Dedifferentiated amniotic fluid mesenchymal stem cell (primary cell): Measurements from ENCODE around the gene AOC2.
"Not testable (repeated sequence)": the region's sequence is repeated elsewhere in the genome, so short reads cannot be mapped to it uniquely, and the experiment has no call there.

Source experiments
- DNase-seq: peaks from one replicate; pipeline ENCODE4 v3.0.0-alpha.2; 2016; ENCODE audit errors: extremely low spot score

AOC2 gene

DNA sequence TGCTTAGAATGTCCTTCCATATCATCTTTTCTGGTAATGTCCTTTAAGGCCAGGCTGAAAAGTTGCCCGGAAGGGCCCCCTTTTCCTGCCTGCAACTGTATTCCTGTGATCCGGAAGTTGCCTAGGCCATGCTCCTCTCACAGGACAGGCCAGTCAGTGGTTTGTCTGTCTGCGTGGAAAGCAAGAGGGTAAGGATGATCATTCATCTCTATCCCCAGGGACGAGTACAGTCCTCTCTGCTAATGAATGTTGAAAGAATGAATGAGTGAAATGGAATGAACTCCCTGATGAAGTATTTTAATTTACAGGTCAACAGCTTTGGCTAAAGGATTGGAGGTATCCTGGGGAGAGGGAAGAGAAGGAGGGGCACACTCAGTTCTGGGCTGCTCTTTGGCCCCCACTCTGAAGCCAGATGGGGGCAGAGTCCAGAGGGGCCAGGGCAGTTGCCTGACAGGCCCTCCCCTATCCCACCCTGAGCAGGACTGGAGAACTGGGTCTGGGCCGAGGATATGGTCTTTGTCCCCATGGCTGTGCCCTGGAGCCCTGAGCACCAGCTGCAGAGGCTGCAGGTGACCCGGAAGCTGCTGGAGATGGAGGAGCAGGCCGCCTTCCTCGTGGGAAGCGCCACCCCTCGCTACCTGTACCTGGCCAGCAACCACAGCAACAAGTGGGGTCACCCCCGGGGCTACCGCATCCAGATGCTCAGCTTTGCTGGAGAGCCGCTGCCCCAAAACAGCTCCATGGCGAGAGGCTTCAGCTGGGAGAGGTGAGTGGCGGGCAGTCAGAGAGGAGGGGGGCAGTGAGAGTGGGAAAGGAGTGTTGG lies 9.8 kb downstream of the AOC2 start:
- DNase-seq = no peak

GRCh38 chr17:42855048-42855596 lies 10.7 kb downstream of the AOC2 start:
- DNase-seq = no peak

- DNase-seq = not testable (repeated sequence)
Observed at GRCh38 chr17:42856093-42856492, 11.7 kb downstream of the AOC2 start.

GRCh38 chr17:42856516-42856915 lies 12.1 kb downstream of the AOC2 start:
- DNase-seq = not testable (repeated sequence)

DNA sequence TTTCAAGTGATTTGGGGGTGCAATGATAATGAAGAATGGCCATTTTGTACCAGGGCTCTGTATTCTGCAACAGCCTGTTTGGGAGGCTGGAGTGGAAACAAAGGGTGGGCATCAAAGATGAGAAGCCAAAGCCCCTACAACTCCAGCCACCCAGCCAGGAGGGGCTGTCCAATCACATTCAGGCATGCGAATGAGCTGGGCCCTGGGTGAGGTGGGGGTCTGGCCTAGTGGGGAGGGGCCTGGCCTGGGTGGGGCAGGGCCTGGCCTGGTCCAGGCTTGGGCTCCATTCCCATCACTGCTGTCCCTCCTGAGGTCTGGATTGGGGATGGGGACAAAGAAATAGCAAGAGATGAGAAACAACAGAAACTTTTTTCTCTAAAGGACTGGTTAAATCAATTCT lies 13.0 kb downstream of the AOC2 start:
- DNase-seq = no peak

DNA sequence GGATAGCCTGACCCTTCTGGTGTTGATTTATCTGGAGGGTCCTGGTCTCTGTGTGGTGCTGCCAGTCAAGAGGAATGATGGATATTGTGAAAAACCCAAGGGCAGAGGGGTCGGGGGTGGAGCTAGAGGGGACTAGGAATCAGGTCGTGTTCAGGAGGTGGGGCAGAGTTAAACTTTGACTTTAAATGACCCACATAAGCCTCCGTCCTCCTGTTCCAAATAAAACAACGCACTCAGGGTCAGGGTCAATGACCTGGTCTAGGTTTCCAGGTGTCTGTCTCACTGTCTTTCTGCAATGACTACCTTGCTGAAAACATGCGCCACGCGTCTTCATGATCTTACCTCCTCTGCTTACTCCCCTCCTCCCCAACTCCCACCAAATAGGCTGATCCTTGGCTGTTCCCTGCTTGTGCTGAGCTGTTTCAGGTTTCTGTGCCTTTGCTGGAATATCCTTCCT lies 21.3 kb downstream of the AOC2 start:
- DNase-seq = no peak

DNA sequence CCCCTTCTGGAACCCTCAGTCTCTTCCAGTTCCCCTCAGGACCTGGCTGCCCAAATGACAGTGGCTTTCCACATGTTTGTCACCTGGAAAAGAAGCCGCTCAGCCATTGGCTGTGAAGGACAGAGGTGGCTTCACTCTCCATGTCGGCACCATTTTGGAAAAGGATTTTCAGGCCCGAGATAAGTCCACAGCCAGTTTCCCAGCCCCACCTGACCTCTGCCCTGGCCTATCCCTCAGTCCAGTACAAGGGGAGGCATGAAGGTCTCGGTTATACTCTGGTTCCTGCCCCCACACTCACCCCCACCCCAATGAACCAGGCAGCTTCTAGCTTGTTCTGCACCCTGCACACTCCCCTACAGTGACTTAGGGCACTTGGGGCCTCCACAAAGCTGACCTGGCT lies 21.8 kb downstream of the AOC2 start:
- DNase-seq = no peak

DNA sequence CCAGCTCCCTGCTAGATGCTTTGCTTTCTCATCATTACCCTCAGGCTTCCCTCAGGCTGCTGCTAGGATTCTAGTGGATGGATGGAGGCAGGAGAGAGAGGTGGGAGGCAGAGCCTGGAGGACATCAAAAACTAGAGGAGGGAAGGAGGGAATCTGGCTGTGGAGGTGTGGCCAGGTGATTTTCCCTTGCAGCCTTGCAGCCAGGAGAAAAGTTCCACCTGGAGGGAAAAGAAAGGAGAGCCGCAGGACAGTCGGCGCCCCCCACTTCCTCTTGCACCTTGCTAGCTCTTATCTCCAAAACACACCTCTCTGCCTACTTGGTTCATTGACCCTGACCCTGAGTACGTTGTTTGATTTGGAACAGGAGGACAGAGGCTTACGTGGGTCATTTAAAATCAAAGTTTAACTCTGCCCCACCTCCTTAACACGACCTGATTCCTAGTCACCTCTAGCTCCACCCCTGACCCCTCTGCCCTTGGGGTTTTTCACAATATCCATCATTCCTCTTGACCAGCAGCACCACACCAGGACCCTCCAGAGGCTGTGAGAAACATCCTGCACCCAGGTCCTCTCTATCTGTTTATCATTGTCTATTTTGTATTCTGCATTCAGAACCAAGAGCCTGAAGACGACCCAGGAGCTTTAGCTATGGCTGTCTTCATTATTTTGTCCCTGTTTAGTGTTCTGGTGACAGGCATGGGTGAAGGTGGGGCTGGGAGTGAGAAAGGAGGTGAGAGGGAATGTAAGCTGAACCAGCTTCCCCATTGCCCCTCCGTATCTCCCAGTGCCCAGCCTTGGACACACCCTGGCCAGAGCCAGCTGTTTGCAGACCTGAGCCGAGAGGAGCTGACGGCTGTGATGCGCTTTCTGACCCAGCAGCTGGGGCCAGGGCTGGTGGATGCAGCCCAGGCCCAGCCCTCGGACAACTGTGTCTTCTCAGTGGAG lies 22.5 kb downstream of the AOC2 start:
- DNase-seq = no peak

DNA sequence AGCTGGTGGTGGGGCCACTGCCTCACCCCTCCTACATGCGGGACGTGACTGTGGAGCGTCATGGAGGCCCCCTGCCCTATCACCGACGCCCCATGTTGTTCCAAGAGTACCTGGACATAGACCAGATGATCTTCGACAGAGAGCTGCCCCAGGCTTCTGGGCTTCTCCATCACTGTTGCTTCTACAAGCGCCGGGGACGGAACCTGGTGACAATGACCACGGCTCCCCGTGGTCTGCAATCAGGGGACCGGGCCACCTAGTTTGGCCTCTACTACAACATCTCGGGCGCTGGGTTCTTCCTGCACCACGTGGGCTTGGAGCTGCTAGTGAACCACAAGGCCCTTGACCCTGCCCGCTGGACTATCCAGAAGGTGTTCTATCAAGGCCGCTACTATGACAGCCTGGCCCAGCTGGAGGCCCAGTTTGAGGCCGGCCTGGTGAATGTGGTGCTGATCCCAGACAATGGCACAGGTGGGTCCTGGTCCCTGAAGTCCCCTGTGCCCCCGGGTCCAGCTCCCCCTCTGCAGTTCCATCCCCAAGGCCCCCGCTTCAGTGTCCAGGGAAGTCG lies 23.4 kb downstream of the AOC2 start:
- not testable (repeated sequence) for DNase-seq

DNA sequence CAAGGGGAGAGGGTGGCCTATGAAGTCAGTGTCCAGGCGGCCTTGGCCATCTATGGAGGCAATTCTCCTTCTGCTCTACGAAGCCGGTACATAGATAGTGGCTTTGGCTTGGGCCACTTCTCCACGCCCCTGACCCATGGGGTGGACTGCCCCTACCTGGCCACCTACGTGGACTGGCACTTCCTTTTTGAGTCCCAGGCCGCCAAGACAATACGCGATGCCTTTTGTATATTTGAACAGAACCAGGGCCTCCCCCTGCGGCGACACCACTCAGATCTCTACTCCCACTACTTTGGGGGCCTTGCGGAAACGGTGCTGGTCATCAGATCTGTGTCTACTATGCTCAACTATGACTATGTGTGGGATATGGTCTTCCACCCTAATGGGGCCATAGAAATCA lies 24.0 kb downstream of the AOC2 start:
- DNase-seq = no peak

- no peak for DNase-seq
Observed at GRCh38 chr17:42871647-42872046, 27.3 kb downstream of the AOC2 start.

DNA sequence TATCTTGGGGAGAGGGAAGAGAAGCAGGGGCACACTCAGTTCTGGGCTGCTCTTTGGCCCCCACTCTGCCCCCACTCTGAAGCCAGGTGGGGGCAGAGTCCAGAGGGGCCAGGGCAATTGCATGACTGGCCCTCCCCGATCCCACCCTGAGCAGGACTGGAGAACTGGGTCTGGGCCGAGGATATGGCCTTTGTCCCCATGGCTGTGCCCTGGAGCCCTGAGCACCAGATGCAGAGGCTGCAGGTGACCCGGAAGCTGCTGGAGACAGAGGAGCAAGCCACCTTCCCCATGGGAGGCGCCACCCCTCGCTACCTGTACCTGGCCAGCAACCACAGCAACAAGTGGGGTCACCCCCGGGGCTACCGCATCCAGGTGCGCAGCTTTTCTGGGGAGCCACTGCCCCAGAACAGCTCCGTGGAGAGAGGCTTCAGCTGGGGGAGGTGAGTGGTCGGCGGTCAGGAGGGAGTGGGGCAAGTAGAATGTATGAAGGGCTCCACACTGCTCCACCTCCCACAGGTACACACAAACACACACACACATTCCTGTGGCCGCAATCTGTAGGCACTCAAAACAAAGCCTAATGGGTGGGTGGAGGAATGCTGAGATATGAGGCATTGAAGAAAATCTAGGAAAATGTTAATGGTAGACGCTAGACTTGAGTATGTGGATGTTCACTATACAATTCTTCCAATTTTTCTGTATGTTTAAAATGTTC lies 28.0 kb downstream of the AOC2 start:
- no peak for DNase-seq

DNA sequence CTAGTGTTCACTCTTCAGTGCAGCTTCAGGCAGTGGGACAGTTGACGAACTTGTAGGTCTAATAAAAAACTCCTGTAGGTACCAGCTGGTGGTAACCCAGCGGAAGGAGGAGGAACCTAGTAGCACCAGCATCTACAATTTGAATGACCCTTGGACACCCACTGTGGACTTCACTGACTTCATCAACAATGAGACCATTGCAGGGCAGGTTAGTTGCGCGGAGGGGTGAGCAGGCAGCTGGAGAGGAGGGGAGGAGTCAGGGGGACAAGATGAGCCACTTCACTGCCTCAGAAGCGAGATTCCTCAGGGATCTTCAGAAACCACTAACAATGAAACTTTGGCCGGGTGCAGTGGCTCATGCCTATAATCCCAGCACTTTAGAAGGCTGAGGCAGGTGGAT lies 28.9 kb downstream of the AOC2 start:
- no peak for DNase-seq

- not testable (repeated sequence) for DNase-seq
Observed at GRCh38 chr17:42873932-42874695, 29.7 kb downstream of the AOC2 start.

DNA sequence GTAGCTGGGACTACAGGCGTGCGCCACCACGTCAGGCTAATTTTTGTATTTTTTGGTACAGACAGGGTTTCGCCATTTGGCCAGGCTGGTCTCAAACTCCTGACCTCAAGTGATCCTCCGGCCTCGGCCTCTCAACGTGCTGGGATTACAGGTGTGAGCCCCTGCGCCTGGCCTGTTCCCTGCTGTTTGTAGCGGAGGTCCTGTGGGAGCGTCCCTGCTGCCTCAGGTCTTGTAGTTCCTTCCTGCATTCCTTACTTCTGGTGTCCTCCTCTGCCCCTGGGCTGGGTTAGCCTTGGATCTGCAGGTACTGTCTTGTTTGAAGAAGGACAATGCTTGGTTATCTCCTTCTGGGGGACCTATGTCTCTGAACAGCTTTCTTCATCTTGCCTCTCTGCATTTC lies 32.7 kb downstream of the AOC2 start:
- DNase-seq = no peak

- no peak for DNase-seq
Observed at GRCh38 chr17:42878123-42878880, 33.9 kb downstream of the AOC2 start.

DNA sequence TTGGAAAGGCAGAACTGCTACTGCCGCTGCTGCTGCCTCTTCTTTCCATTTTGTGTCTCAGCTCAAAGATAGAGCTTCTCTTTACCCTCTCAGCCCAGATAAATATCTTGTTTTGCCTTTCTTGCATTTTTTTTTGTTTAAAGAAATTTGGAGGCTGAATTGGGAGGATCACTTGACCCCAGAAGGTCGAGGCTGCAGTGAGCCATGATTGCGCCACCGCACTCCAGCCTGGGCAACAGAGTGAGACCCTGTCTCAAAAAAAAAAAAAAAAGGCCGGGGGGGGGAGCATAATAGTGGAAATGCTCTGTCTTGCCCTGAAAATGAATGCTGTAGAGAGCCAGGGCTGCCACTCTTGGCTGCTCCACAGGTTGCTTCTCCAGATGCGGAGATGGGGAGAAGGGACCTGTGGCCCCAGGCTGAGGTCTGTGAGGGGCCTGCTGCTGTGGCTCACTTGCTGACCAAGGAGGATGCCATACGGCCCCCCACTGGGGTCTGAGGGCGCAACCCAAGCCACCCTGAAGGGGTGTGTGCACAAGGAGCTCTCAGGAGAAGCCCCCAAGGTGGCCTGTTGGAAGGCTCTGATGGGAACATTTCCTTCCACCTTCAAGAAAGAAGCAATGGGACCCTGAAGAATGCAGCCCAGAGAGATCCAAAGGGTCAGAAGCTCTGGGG lies 34.7 kb downstream of the AOC2 start:
- DNase-seq = no peak

DNA sequence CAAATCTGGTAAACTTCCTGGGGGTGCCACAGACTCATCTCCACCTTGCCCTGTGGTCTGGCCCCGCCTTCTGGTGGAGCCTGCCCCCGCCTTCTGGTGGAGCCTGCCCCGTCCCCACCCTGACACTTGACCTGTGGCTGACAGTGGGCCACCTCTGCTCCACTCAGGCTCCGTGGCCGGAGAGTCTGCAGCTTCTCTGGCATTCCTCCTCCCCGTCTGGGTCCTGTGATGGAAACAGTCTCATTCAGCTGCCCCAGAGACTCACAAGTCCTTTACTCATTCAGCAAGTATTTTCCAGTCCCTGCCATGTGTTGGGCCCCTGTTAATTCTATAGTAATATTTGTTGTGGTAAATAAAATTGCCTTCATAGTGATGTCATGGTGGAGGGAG lies 35.2 kb downstream of the AOC2 start:
- no peak for DNase-seq

GRCh38 chr17:42880776-42881310 lies 36.5 kb downstream of the AOC2 start:
- DNase-seq = no peak
